CD4-positive, alpha-beta memory T cell (primary cell): Measurements from ENCODE around the gene CASP3. TPM values are rescaled to one million over a fixed set of nuclear protein-coding genes. Genes with fewer than 3 reads are reported as not detected.
"Not testable (repeated sequence)": the region's sequence is repeated elsewhere in the genome, so short reads cannot be mapped to it uniquely, and the experiment has no call there.

Source experiments
- CTCF ChIA-PET: fragments of 350-600 bp; sonication (Branson Sonifier 250); formaldehyde crosslinking; loops from one replicate; lab custom pipeline; 2021; ENCODE audit warnings: inconsistent platforms; ENCODE audit not compliant: partially characterized antibody; lab: Charles Lee
- POLR2A ChIA-PET: fragments of 350-600 bp; sonication (Branson Sonifier 250); formaldehyde crosslinking; loops from one replicate; lab custom pipeline; 2021; ENCODE audit not compliant: partially characterized antibody; lab: Charles Lee
- DNase-seq, 5 donors: peaks; one replicate each; pipeline versions ENCODE4 v3.0.0 to v3.0.0-alpha.2; 2020 to 2022; ENCODE audit warnings: mixed read lengths in 1 of 5
- H3K27ac ChIP-seq: one replicate; pipeline ENCODE4 v1.7.0; 2013; ENCODE audit warnings: low read depth, low read length
- H3K27me3 ChIP-seq: 2 replicates; pipeline ENCODE4 v1.7.0; 2013; ENCODE audit warnings: mild to moderate bottlenecking, low read length, moderate library complexity; ENCODE audit not compliant: insufficient read depth
- H3K36me3 ChIP-seq: 2 replicates; pipeline ENCODE4 v1.7.0; 2013; ENCODE audit warnings: mild to moderate bottlenecking, low read length, moderate library complexity; ENCODE audit not compliant: insufficient read depth
- H3K4me1 ChIP-seq: 2 replicates; pipeline ENCODE4 v1.7.0; 2013; ENCODE audit warnings: mild to moderate bottlenecking, low read length, moderate library complexity; ENCODE audit not compliant: insufficient read depth
- H3K4me3 ChIP-seq, 2 donors: one replicate each; pipeline ENCODE4 v1.7.0; 2013; ENCODE audit warnings: low read length in 2 of 2, mild to moderate bottlenecking in 1 of 2
- H3K9me3 ChIP-seq, 2 donors: one replicate each; pipeline ENCODE4 v1.7.0; 2013; ENCODE audit warnings: low read length in 2 of 2, control low read depth in 1 of 2; ENCODE audit not compliant: control insufficient read depth in 1 of 2
- H3K27ac Mint-ChIP-seq, 7 donors: one replicate each; pipeline ENCODE4 v1.8.0; 2020 to 2021; ENCODE audit warnings: mixed read lengths in 7 of 7, mild to moderate bottlenecking in 6 of 7, inconsistent platforms in 3 of 7, moderate library complexity in 3 of 7
- H3K27me3 Mint-ChIP-seq, 2 donors: one replicate each; pipeline ENCODE4 v1.8.0; 2020 to 2021; ENCODE audit warnings: mixed read lengths in 2 of 2
- H3K36me3 Mint-ChIP-seq, 2 donors: one replicate each; pipeline ENCODE4 v1.8.0; 2020 to 2021; ENCODE audit warnings: mixed read lengths in 2 of 2, inconsistent platforms in 1 of 2, mild to moderate bottlenecking in 1 of 2
- H3K4me1 Mint-ChIP-seq, 4 donors: one replicate each; pipeline ENCODE4 v1.8.0; 2020 to 2021; ENCODE audit warnings: mixed read lengths in 4 of 4, mild to moderate bottlenecking in 1 of 4
- H3K4me3 Mint-ChIP-seq, 8 donors: one replicate each; pipeline ENCODE4 v1.8.0; 2020 to 2021; ENCODE audit warnings: mixed read lengths in 8 of 8, mild to moderate bottlenecking in 7 of 8, moderate library complexity in 6 of 8, inconsistent platforms in 3 of 8
- H3K9me3 Mint-ChIP-seq, 8 donors: one replicate each; pipeline ENCODE4 v1.8.0; 2020 to 2021; ENCODE audit warnings: mixed read lengths in 8 of 8, mild to moderate bottlenecking in 5 of 8, inconsistent platforms in 3 of 8, moderate library complexity in 1 of 8
- intact Hi-C: fragments of 100-400 bp; cut with micrococcal nuclease; formaldehyde crosslinking; loops from one replicate; pipeline ENCODE4 v1.15.1; 2023
- polyA plus RNA-seq, 2 donors: library from polyadenylated mRNA; unstranded; fragments of 300-500 nt; fragmentation: Illumina TruSeq; gene quantifications; one replicate each; pipeline ENCODE4 v1.2.3, GENCODE V29; 2021
- total RNA-seq, 2 experiments: library from RNA; stranded (reverse); gene quantifications; one replicate each; pipeline ENCODE4 v1.2.3, GENCODE V29; 2021

The CASP3 gene
- total and polyA plus RNA-seq, 4 experiments from 2014 or later = 4.1 to 24.9 (median 12.6) TPM

DNA sequence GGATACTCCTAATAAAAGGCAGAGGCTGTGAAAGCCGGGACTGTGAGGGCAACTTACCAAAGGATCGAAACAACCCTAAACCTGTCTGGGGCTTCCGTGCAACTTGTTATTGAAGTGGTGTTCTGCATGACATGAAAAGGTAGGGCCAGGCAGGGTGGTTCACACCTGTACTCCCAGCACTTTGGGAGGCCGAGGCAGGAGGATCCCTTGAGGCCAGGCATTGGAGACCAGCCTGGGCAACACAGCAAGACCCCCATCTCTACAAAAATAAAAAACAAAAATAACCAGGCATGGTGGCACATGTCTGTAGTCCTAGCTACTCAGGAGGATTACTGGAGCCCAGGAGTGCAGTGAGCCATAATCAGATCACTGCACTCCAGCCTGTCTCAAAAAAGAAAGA is 12.3 kb downstream of the CASP3 start:
- Mint-ChIP-seq H3K9me3 (no peaks in the 10 kb centered on the region), H3K27me3 (no peaks in the 10 kb centered on the region), H3K4me1 (peaks cover 23 to 33% (median 27%) of the 10 kb centered on the region in 4 donors), H3K36me3 (peaks cover 48 to 69% of the 10 kb centered on the region in 2 donors), H3K27ac (no peak overlapping the region), H3K4me3 (no peak overlapping the region)
- H3K4me3 ChIP-seq = no peak overlapping the region
- no peak for DNase-seq
- POLR2A ChIA-PET = interaction anchor here (1.0 to 3.8 kb wide), 2 partner anchors 12 to 373 kb away, joined by 3 to 16 read pairs; partner anchors contain the start of genes CASP3 and PRIMPOL
- H3K36me3 ChIP-seq = peaks cover 20% of the 10 kb centered on the region
- no peaks in the 10 kb centered on the region for H3K27me3 ChIP-seq
- peaks cover 19% of the 10 kb centered on the region for H3K4me1 ChIP-seq
- CTCF ChIA-PET = no interaction called here
- H3K27ac ChIP-seq = no peak overlapping the region
- no peaks in the 10 kb centered on the region for H3K9me3 ChIP-seq
- intact Hi-C loops = no loop called here

- intact Hi-C loops = no loop called here
- Histone ChIP-seq H3K36me3 (peaks cover 24% of the 10 kb centered on the region), H3K9me3 (no peaks in the 10 kb centered on the region), H3K27me3 (no peaks in the 10 kb centered on the region), H3K4me1 (peaks cover 11% of the 10 kb centered on the region), H3K4me3 (no peak overlapping the region), H3K27ac (no peak overlapping the region)
- Mint-ChIP-seq H3K27me3 (no peaks in the 10 kb centered on the region), H3K9me3 (no peaks in the 10 kb centered on the region), H3K4me1 (peaks cover 18 to 26% (median 21%) of the 10 kb centered on the region in 4 donors), H3K36me3 (peaks cover 52 to 67% of the 10 kb centered on the region in 2 donors), H3K27ac (peak overlapping the region in 1 of 7 donors; percentile 29), H3K4me3 (no peak overlapping the region)
- CTCF ChIA-PET = interaction anchor here (1.2 kb wide), 1 partner anchor 372 kb away, joined by 7 read pairs; no protein-coding TSS in a partner anchor
- POLR2A ChIA-PET = interaction anchor here (0.7 to 3.8 kb wide), 3 partner anchors 13 to 372 kb away, joined by 3 to 16 read pairs (median 3); partner anchors contain the start of genes ACSL1, CASP3 and PRIMPOL
- DNase-seq = no peak
Observed at GRCh38 chr4:184636144-184636543, 13.1 kb downstream of the CASP3 start.

DNA sequence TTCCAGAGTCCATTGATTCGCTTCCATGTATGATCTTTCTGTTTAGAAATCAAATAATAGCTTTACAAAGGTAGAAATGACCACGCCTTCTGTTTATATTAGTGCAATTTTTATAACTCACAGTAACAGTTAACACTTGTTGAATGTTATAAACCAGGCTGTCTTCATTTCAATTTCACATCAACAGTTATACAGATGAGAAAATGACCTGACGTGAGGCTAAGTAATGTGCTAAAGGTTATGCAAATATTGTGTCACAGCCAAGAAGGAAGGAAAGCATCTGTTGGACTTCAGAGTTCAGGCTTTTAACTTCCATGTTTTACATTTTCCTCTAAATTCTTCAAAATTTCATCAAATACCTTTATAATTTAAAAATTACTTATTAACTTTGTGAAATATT is 13.9 kb downstream of the CASP3 start:
- CTCF ChIA-PET = interaction anchor here (0.7 to 1.2 kb wide), 2 partner anchors 98 to 371 kb away, joined by 3 to 7 read pairs; no protein-coding TSS in a partner anchor
- DNase-seq = no peak
- no peaks in the 10 kb centered on the region for H3K27me3 Mint-ChIP-seq

DNA sequence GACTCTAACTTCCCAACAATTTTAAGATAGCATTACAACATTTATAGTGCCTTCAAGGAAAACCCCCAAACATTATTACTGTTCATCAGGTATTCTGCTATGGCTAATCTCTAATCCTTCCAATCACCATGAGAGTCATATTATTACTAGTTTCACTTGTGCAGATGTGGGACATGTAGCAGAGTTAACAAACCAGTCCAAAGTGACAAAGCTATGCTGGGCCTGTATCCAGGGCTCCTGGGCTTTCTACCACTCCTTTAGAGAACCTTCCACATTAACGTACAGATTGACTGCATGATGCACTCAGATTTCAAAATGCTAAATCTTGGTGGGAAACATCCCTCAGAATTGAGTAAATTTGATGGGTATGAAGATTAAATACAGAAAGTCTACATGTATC is 16.4 kb downstream of the CASP3 start:
- H3K36me3 Mint-ChIP-seq = peaks cover 58 to 74% of the 10 kb centered on the region in 2 donors
- H3K4me3 Mint-ChIP-seq = no peak overlapping the region
- H3K9me3 Mint-ChIP-seq = no peaks in the 10 kb centered on the region
- no peak for DNase-seq
- no peak overlapping the region for H3K4me3 ChIP-seq
- H3K4me1 Mint-ChIP-seq = peaks cover 1 to 6% (median 4%) of the 10 kb centered on the region in 4 donors
- H3K27me3 ChIP-seq = no peaks in the 10 kb centered on the region
- ChIA-PET POLR2A (interaction anchor here (1.0 to 2.7 kb wide), 2 partner anchors 15 to 1189 kb away, joined by 3 to 9 read pairs; partner anchors contain the start of gene CDKN2AIP), CTCF (no interaction called here)
- H3K4me1 ChIP-seq = no peaks in the 10 kb centered on the region
- H3K36me3 ChIP-seq = peaks cover 44% of the 10 kb centered on the region
- no peaks in the 10 kb centered on the region for H3K9me3 ChIP-seq
- H3K27ac ChIP-seq = no peak overlapping the region
- intact Hi-C loops = no loop called here
- H3K27me3 Mint-ChIP-seq = no peaks in the 10 kb centered on the region
- H3K27ac Mint-ChIP-seq = peak overlapping the region in 3 of 7 donors; percentile 17 to 74 (median 62)

More for the DNA sequence above, 13.9 kb downstream of the CASP3 start:
- POLR2A ChIA-PET = interaction anchor here (0.7 kb wide), 1 partner anchor 191 kb away, joined by 3 read pairs; the partner anchor contains the start of gene ACSL1
- Histone ChIP-seq H3K27ac (no peak overlapping the region), H3K27me3 (no peaks in the 10 kb centered on the region), H3K4me3 (no peak overlapping the region), H3K9me3 (no peaks in the 10 kb centered on the region), H3K36me3 (peaks cover 29% of the 10 kb centered on the region), H3K4me1 (peaks cover 6% of the 10 kb centered on the region)
- Mint-ChIP-seq H3K4me3 (no peak overlapping the region), H3K36me3 (peaks cover 50 to 71% of the 10 kb centered on the region in 2 donors), H3K27ac (no peak overlapping the region), H3K4me1 (peaks cover 12 to 18% (median 16%) of the 10 kb centered on the region in 4 donors), H3K9me3 (no peaks in the 10 kb centered on the region)
- intact Hi-C loops = no loop called here

- POLR2A ChIA-PET = no interaction called here
Observed at GRCh38 chr4:184628103-184628502, 21.1 kb downstream of the CASP3 start.

GRCh38 chr4:184625783-184626596 is 23.3 kb downstream of the CASP3 start:
- H3K9me3 ChIP-seq, POLR2A ChIA-PET, H3K27me3 ChIP-seq, H3K27me3 Mint-ChIP-seq, H3K4me3 ChIP-seq, DNase-seq, H3K27ac ChIP-seq, intact Hi-C loops, H3K9me3 Mint-ChIP-seq: not testable (repeated sequence)
- Mint-ChIP-seq H3K4me3 (peak overlapping the region in 1 of 8 donors; percentile 20), H3K4me1 (peaks cover 11 to 35% (median 22%) of the 10 kb centered on the region in 4 donors), H3K27ac (peak overlapping the region in 6 of 7 donors; percentile 2 to 79 (median 42)), H3K36me3 (peaks cover 56% of the 10 kb centered on the region in 2 donors)
- CTCF ChIA-PET = interaction anchor here (0.8 to 1.3 kb wide), 2 partner anchors 23 to 360 kb away, joined by 3 read pairs; partner anchors contain the start of gene CASP3
- H3K36me3 ChIP-seq = peaks cover 29% of the 10 kb centered on the region
- peaks cover 13% of the 10 kb centered on the region for H3K4me1 ChIP-seq

More at GRCh38 chr4:184628103-184628502, 21.1 kb downstream of the CASP3 start:
- intact Hi-C loops = no loop called here
- Mint-ChIP-seq H3K9me3 (no peaks in the 10 kb centered on the region), H3K4me3 (no peak overlapping the region), H3K4me1 (peaks cover 12 to 39% (median 24%) of the 10 kb centered on the region in 4 donors), H3K27me3 (no peaks in the 10 kb centered on the region), H3K27ac (no peak overlapping the region), H3K36me3 (peaks cover 64 to 71% of the 10 kb centered on the region in 2 donors)
- Histone ChIP-seq H3K36me3 (peaks cover 33% of the 10 kb centered on the region), H3K27me3 (no peaks in the 10 kb centered on the region), H3K9me3 (no peaks in the 10 kb centered on the region), H3K4me3 (no peak overlapping the region), H3K27ac (no peak overlapping the region), H3K4me1 (peaks cover 13% of the 10 kb centered on the region)
- CTCF ChIA-PET = no interaction called here
- DNase-seq = no peak
